Thyroid gland (tissue), 4 donors: ENCODE results near the gene TMEM119.

Experiments used
- POLR2A ChIP-seq, 2 donors: fragments of 450-650 bp; IDR thresholded peaks; one replicate each; pipeline ENCODE4 v1.6.1; 2017; ENCODE audit warnings: antibody characterized with exemption in 2 of 2, mild to moderate bottlenecking in 2 of 2, moderate library complexity in 1 of 2
- TF ChIP-seq, protein P1 (sequence below), 6 experiments: fragments of 200-600 bp in 3 of 6; fragments of 450-650 bp in 3 of 6; sonication (generic) in 3 of 6; IDR thresholded peaks; one replicate each; pipeline ENCODE4 v1.5.1; 2016 to 2019; ENCODE audit warnings: antibody characterized with exemption in 6 of 6, mild to moderate bottlenecking in 2 of 6, inconsistent platforms in 1 of 6, moderate library complexity in 1 of 6

DNA sequence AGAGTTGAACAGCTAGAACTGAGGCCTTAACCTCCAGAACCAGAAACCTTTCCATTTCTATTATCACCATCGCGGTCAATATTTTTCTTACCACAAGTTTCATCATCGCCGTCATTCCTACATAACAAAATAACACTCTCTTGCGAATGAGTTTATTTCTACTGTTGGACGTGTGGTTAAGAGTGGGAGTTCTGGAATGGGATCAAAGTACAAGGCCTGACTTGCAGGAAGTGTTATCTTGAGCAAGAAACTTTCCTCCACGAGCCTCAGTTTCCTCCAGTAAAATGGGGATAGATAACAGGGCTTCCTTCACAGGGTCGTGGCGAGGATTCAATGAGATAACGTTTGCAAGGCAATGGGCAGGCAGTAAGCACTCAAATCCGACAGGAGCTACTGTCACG is 37.6 kb downstream of the TMEM119 start:
- no peak for TF ChIP-seq POLR2A (IDR thresholded peaks at IDR 0.05)
- TF ChIP-seq, protein P1, sequence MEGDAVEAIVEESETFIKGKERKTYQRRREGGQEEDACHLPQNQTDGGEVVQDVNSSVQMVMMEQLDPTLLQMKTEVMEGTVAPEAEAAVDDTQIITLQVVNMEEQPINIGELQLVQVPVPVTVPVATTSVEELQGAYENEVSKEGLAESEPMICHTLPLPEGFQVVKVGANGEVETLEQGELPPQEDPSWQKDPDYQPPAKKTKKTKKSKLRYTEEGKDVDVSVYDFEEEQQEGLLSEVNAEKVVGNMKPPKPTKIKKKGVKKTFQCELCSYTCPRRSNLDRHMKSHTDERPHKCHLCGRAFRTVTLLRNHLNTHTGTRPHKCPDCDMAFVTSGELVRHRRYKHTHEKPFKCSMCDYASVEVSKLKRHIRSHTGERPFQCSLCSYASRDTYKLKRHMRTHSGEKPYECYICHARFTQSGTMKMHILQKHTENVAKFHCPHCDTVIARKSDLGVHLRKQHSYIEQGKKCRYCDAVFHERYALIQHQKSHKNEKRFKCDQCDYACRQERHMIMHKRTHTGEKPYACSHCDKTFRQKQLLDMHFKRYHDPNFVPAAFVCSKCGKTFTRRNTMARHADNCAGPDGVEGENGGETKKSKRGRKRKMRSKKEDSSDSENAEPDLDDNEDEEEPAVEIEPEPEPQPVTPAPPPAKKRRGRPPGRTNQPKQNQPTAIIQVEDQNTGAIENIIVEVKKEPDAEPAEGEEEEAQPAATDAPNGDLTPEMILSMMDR (IDR thresholded peaks at IDR 0.05): no peak
